ENCODE results near the gene ARHGAP5.

The ARHGAP5 gene

GRCh38 chr14:32190673-32191072 is 113.6 kb downstream of the ARHGAP5 start:
- no peak for DNase-seq

- DNase-seq: no peak
These were observed 115.7 kb downstream of the ARHGAP5 start for GRCh38 chr14:32192712-32193373.

GRCh38 chr14:32193532-32193931 is 116.4 kb downstream of the ARHGAP5 start:
- DNase-seq: no peak

- DNase-seq: peak in 1 of 2 donors; percentile 16
These were observed 118.5 kb downstream of the ARHGAP5 start for GRCh38 chr14:32195636-32196035.

- DNase-seq: no peak
These were observed 120.8 kb downstream of the ARHGAP5 start for GRCh38 chr14:32197919-32198318.

- peak; percentile 34 to 42 for DNase-seq
These were observed 123.5 kb downstream of the ARHGAP5 start for GRCh38 chr14:32200368-32201192.

GRCh38 chr14:32201193-32201815 is 124.2 kb downstream of the ARHGAP5 start:
- peak; percentile 16 to 17 for DNase-seq

GRCh38 chr14:32201816-32202490 is 124.8 kb downstream of the ARHGAP5 start, which contains the start of gene RNU6-7:
Gene RNU6-7, plus strand, starts transcription at chr14:32202045.
- DNase-seq: no peak

- no peak for DNase-seq
These were observed 125.4 kb downstream of the ARHGAP5 start for GRCh38 chr14:32202491-32202997.

- DNase-seq: peak; percentile 46 to 62
These were observed 126.1 kb downstream of the ARHGAP5 start, which contains the start of gene RNU6-8 for GRCh38 chr14:32202998-32203882. Gene RNU6-8, minus strand, starts transcription at chr14:32203269.

GRCh38 chr14:32203928-32204357 is 126.8 kb downstream of the ARHGAP5 start:
- DNase-seq: no peak

GRCh38 chr14:32205554-32205953 is 128.4 kb downstream of the ARHGAP5 start:
- no peak for DNase-seq

GRCh38 chr14:32205984-32206383 is 128.9 kb downstream of the ARHGAP5 start:
- no peak for DNase-seq

- DNase-seq: no peak
These were observed 129.4 kb downstream of the ARHGAP5 start for GRCh38 chr14:32206552-32206951.

- no peak for DNase-seq
These were observed 131.4 kb downstream of the ARHGAP5 start for GRCh38 chr14:32208490-32208889.
